GM18499 (cell line): ENCODE measurements around the gene PDPR.
"Not testable (repeated sequence)": the region's sequence is repeated elsewhere in the genome, so short reads cannot be mapped to it uniquely, and the experiment has no call there.

Source experiments
- ATAC-seq: cut with Tn5 transposase; IDR thresholded peaks from one replicate; pipeline ENCODE4 v1.9.1; 2021; ENCODE audit warnings: moderate number of reproducible peaks; ENCODE audit not compliant: insufficient read depth, unreplicated experiment

Gene PDPR

GRCh38 chr16:70204010-70204409, 89.9 kb downstream of the PDPR start:
- not testable (repeated sequence) for ATAC-seq

DNA sequence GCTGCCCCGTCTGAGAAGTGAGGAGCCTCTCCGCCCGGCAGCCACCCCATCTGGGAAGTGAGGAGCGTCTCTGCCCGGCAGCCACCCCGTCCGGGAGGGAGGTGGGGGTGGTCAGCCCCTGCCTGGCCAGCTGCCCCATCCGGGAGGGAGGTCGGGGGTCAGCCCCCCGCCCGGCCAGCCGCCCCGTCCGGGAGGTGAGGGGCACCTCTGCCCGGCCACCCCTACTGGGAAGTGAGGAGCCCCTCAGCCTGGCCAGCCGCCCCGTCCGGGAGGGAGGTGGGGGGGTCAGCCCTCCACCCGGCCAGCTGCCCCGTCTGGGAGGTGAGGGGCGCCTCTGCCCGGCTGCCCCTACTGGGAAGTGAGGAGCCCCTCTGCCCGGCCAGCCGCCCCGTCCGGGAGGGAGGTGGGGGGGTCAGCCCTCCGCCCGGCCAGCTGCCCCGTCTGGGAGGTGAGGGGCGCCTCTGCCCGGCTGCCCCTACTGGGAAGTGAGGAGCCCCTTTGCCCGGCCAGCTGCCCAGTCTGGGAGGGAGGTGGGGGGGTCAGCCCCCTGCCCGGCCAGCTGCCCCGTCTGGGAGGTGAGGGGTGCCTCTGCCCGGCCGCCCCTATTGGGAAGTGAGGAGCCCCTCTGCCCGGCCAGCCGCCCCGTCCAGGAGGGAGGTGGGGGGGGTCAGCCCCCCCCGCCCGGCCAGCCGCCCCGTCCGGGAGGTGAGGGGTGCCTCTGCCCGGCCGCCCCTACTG, 90.7 kb downstream of the PDPR start:
- ATAC-seq = not testable (repeated sequence)

DNA sequence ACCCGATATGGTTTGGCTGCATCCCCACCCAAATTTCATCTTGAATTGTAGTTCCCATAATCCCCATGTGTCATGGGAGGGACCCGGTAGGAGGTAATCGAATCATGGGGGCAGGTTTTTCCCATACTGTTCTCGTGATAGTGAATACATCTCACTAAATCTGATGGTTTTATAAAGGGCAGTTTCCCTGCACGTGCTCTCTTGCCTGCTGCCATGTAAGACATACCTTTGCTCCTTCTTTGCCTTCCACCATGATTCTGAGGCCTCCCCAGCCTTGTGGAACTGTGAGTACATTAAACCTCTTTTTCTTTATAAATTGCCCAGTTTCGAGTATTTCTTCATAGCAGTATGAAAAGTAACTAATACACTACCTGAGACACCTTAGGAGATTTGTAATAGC, 92.2 kb downstream of the PDPR start:
- not testable (repeated sequence) for ATAC-seq
